Adipocyte (in vitro differentiated cells): ENCODE results near the gene MERTK.
"Not testable (repeated sequence)": the region's sequence is repeated elsewhere in the genome, so short reads cannot be mapped to it uniquely, and the experiment has no call there.

Experiments used
- DNase-seq: peaks from one replicate; pipeline ENCODE4 v3.0.0-alpha.2; 2015; ENCODE audit warnings: low read depth
- H3K27me3 ChIP-seq: replicated peaks from 2 replicates; pipeline ENCODE4 v1.7.0; 2013; ENCODE audit warnings: mild to moderate bottlenecking, low read length, moderate library complexity; ENCODE audit not compliant: control insufficient read depth, insufficient read depth
- H3K36me3 ChIP-seq: 2 replicates; pipeline ENCODE4 v1.7.0; 2013; ENCODE audit warnings: low read length, mild to moderate bottlenecking, moderate library complexity; ENCODE audit not compliant: control insufficient read depth, insufficient read depth, severe bottlenecking
- H3K4me1 ChIP-seq: 2 replicates; pipeline ENCODE4 v1.7.0; 2013; ENCODE audit warnings: mild to moderate bottlenecking, low read length, moderate library complexity; ENCODE audit not compliant: control insufficient read depth, insufficient read depth
- H3K4me3 ChIP-seq: 2 replicates; pipeline ENCODE4 v1.7.0; 2013; ENCODE audit warnings: mild to moderate bottlenecking, low read length, moderate library complexity
- H3K9ac ChIP-seq: 2 replicates; pipeline ENCODE4 v1.7.0; 2013; ENCODE audit warnings: mild to moderate bottlenecking, low read length, moderate library complexity
- H3K9me3 ChIP-seq: 2 replicates; pipeline ENCODE4 v1.7.0; 2013; ENCODE audit warnings: mild to moderate bottlenecking, low read length, moderate library complexity; ENCODE audit not compliant: control insufficient read depth

MERTK gene

GRCh38 chr2:112062894-112063293 lies 164.5 kb downstream of the MERTK start:
- Histone ChIP-seq H3K36me3 (peaks cover 65% of the 10 kb centered on the region), H3K9me3 (no peaks in the 10 kb centered on the region), H3K4me1 (peaks cover 23% of the 10 kb centered on the region), H3K9ac (no peak overlapping the region), H3K27me3 (no peaks in the 10 kb centered on the region), H3K4me3 (no peak overlapping the region)
- DNase-seq, result no peak

DNA sequence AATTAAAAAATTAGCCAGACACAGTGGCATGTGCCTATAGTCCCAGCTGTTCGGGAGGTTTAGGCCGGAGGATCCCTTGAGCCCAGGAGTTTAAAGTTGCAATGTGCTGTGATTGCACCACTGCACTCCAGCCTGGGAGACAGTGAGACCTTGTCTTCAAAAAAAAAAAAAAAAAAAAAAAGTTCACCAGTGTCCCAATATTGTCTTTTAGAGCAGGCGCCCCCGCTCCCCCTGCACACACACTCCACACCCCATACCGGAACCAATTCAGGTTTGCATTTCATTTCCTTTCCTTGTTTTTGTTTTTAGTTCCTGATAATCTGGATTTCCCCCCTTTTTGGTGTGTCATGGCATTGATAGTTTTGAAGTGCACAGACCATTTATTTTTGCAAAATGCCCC lies 167.1 kb downstream of the MERTK start:
- Histone ChIP-seq H3K27me3 (no peaks in the 10 kb centered on the region), H3K36me3 (peaks cover 77% of the 10 kb centered on the region), H3K4me3 (no peak overlapping the region), H3K9ac (peak overlapping the region; percentile 53), H3K9me3 (no peaks in the 10 kb centered on the region), H3K4me1 (peaks cover 16% of the 10 kb centered on the region)
- no peak for DNase-seq

- Histone ChIP-seq H3K9me3 (no peaks in the 10 kb centered on the region), H3K4me1 (peaks cover 16% of the 10 kb centered on the region), H3K36me3 (peaks cover 72% of the 10 kb centered on the region), H3K9ac (no peak overlapping the region), H3K4me3 (no peak overlapping the region), H3K27me3 (no peaks in the 10 kb centered on the region)
- DNase-seq, result peak; percentile 83
Observed at GRCh38 chr2:112065966-112066365, 167.6 kb downstream of the MERTK start.

GRCh38 chr2:112069794-112070193 lies 171.4 kb downstream of the MERTK start:
- not testable (repeated sequence) for H3K9me3 ChIP-seq, DNase-seq

GRCh38 chr2:112073875-112074274 lies 175.5 kb downstream of the MERTK start:
- no peak for DNase-seq
- H3K27me3 ChIP-seq, result no peaks in the 10 kb centered on the region
- peaks cover 30% of the 10 kb centered on the region for H3K36me3 ChIP-seq
- peaks cover 10% of the 10 kb centered on the region for H3K4me1 ChIP-seq
- no peak overlapping the region for H3K4me3 ChIP-seq
- peaks cover 9% of the 10 kb centered on the region for H3K9me3 ChIP-seq
- no peak overlapping the region for H3K9ac ChIP-seq

More at GRCh38 chr2:112069794-112070193, 171.4 kb downstream of the MERTK start:
- H3K4me3 ChIP-seq, H3K27me3 ChIP-seq, H3K9ac ChIP-seq: not testable (repeated sequence)
- H3K4me1 ChIP-seq, result peaks cover 15% of the 10 kb centered on the region
- peaks cover 38% of the 10 kb centered on the region for H3K36me3 ChIP-seq

- H3K9me3 ChIP-seq, result peaks cover 9% of the 10 kb centered on the region
- H3K4me3 ChIP-seq, result no peak overlapping the region
- peaks cover 28% of the 10 kb centered on the region for H3K36me3 ChIP-seq
- H3K9ac ChIP-seq, result no peak overlapping the region
- H3K4me1 ChIP-seq, result peaks cover 15% of the 10 kb centered on the region
- no peaks in the 10 kb centered on the region for H3K27me3 ChIP-seq
- peak; percentile 19 for DNase-seq
Observed at GRCh38 chr2:112074506-112074905, 176.1 kb downstream of the MERTK start.

DNA sequence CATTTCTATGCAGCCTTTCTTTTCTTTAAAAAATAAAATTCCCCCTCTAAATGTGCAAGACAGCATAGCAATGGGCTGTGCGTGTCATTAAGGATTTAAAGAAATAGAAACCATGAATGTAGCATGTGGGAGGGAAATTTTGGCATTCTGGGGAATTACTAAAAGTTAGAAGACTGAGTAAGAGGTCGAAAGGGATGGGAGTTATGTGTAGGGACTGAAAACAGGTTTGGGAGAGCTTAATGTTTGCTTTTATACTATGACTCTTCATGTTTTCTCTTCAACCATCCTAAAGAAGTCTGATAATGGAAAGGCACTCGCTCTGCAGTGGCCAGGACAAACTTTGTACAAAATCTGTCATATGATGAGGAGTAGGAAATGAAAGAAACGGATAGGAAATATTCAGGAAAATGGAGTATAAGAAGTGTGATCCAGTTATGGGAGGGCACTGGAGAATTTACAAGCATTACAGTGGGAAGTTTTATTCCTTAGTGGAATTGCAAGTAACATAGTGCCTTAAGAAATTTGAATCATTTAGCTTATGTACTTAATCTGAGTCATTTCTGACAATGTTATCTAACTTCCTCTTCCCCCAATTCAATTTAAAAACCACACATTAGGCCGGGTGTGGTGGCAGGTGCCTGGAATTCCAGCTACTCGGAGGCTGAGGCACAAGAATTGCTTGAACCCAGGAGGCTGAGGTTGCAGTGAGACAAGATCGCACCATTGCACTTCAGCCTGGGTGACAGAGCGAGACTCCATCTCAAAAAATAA lies 177.3 kb downstream of the MERTK start:
- peak; percentile 35 for DNase-seq

DNA sequence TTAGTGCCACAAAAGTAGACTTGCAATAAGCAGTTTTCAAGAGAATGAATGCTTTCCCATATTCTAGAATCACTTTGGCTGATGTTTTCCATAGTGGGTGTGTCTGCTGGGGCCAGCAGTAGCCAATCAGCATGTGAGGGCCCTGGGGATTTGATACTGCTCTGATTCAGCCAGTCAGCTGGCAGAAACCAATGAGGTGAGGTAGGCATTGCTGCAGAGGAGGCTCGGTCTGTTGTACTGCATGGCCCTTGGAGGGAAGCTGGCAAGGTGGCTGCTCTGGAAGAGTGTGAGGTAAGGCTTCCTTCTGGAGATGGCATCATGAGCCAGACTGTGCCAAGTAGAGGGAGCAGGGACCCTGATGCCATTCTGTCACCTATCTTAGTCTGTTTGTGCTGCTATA lies 179.4 kb downstream of the MERTK start:
- Histone ChIP-seq H3K4me1 (peaks cover 24% of the 10 kb centered on the region), H3K4me3 (no peak overlapping the region), H3K9ac (no peak overlapping the region), H3K36me3 (peaks cover 44% of the 10 kb centered on the region), H3K9me3 (peaks cover 9% of the 10 kb centered on the region), H3K27me3 (no peaks in the 10 kb centered on the region)
- DNase-seq, result no peak

More for the DNA sequence above, 177.3 kb downstream of the MERTK start:
- Histone ChIP-seq H3K36me3 (peaks cover 24% of the 10 kb centered on the region), H3K4me3 (no peak overlapping the region), H3K4me1 (peaks cover 15% of the 10 kb centered on the region), H3K27me3 (no peaks in the 10 kb centered on the region), H3K9me3 (peaks cover 9% of the 10 kb centered on the region), H3K9ac (no peak overlapping the region)
